Measurements from ENCODE around the gene ORM2. TPM values are rescaled to one million over a fixed set of nuclear protein-coding genes. Genes with fewer than 3 reads are reported as not detected.

ORM2 gene
- total and polyA plus RNA-seq, 2 of the 13 experiments (the other 11 are each of a cell fraction or from before 2014, with no cell fraction given) = 565 to 824 TPM

GRCh38 chr9:114299286-114300152 lies 30.1 kb upstream of the ORM2 start:
- no TSS peak for BruUV-seq (replicated peaks)
- Histone ChIP-seq H3K4me3 (replicated peaks in 1 of 3; ENCODE audit: insufficient read depth in 1 of 3, low read depth in 2 of 3, low read length in 3 of 3) (no peak overlapping the region), H3K36me3 (replicated peaks in 1 of 2; ENCODE audit: control insufficient read depth in 1 of 2, insufficient read depth in 2 of 2, low read length in 2 of 2) (peaks cover 28 to 89% of the 10 kb centered on the region in 2 experiments), H3K4me2 (ENCODE audit: low read depth, low read length) (no peak overlapping the region), H3K9ac (ENCODE audit: insufficient read depth, low read depth, low read length) (no peak overlapping the region), H4K20me1 (ENCODE audit: insufficient read depth, low read length) (no peaks in the 10 kb centered on the region), H3K4me1 (ENCODE audit: insufficient read depth, low read length) (0 out of 2 replicates have a peak, but pooled peaks cover under 1% of the 10 kb centered on the region), H2AFZ (ENCODE audit: low read length) (no peak overlapping the region), H3K9me3 (ENCODE audit: low read length) (peaks cover 6% of the 10 kb centered on the region), H3K27me3 (ENCODE audit: control insufficient read depth in 1 of 2, insufficient read depth in 2 of 2, low read length in 2 of 2) (no peaks in the 10 kb centered on the region), H3K79me2 (ENCODE audit: insufficient read depth, low read length) (no peaks in the 10 kb centered on the region), H3K27ac (ENCODE audit: extremely low read length, insufficient read depth, low read length) (no peak overlapping the region)
- TF ChIP-seq CERS6 (CRISPR knock-in tag; IDR thresholded peaks at IDR 0.05) (no peak), ZNF768 (CRISPR knock-in tag; IDR thresholded peaks at IDR 0.05) (peak; percentile 26; the same call in 1 of the 2 replicates)
- FAIRE-seq = no peak
- 94% methylated on average over 12 of the region's 15 CpGs for WGBS (ENCODE audit: low lambda C conversion rate)
- ChIA-PET POLR2A (no interaction called here), CTCF (ENCODE audit: low intra/inter-chr PET ratio, low total read pairs) (no interaction called here)
- no peak for DNase-seq (ENCODE audit: low spot score)
- ATAC-seq = no peak
- intact Hi-C loops (cut with micrococcal nuclease; ENCODE audit: unreplicated experiment) (no loop called here), in situ Hi-C loops (cut with HindIII; ENCODE audit: extremely low pct_ligation_motif_present, low pct_unique_long_range_greater_than_20kb) (no loop called here)

- Histone ChIP-seq H3K36me3 (replicated peaks in 1 of 2; ENCODE audit: control insufficient read depth in 1 of 2, insufficient read depth in 2 of 2, low read length in 2 of 2) (peaks cover 31 to 87% of the 10 kb centered on the region in 2 experiments), H3K4me2 (ENCODE audit: low read depth, low read length) (no peak overlapping the region), H3K9me3 (ENCODE audit: low read length) (no peaks in the 10 kb centered on the region), H3K79me2 (ENCODE audit: insufficient read depth, low read length) (no peaks in the 10 kb centered on the region), H3K27ac (ENCODE audit: extremely low read length, insufficient read depth, low read length) (no peak overlapping the region), H4K20me1 (ENCODE audit: insufficient read depth, low read length) (no peaks in the 10 kb centered on the region), H3K4me3 (replicated peaks in 1 of 3; ENCODE audit: insufficient read depth in 1 of 3, low read depth in 2 of 3, low read length in 3 of 3) (no peak overlapping the region), H3K9ac (ENCODE audit: insufficient read depth, low read depth, low read length) (no peak overlapping the region), H2AFZ (ENCODE audit: low read length) (no peak overlapping the region), H3K4me1 (ENCODE audit: insufficient read depth, low read length) (peaks cover 8% of the 10 kb centered on the region), H3K27me3 (ENCODE audit: control insufficient read depth in 1 of 2, insufficient read depth in 2 of 2, low read length in 2 of 2) (no peaks in the 10 kb centered on the region)
- ATAC-seq (no peak), DNase-seq (ENCODE audit: low spot score) (no peak), FAIRE-seq (no peak)
- CTCF ChIA-PET (ENCODE audit: low intra/inter-chr PET ratio, low total read pairs) = no interaction called here
- no TSS peak for BruUV-seq (replicated peaks)
- 93% methylated on average over 3 of the region's 4 CpGs for WGBS (ENCODE audit: low lambda C conversion rate)
- in situ Hi-C loops (cut with HindIII; ENCODE audit: extremely low pct_ligation_motif_present, low pct_unique_long_range_greater_than_20kb) (no loop called here), intact Hi-C loops (cut with micrococcal nuclease; ENCODE audit: unreplicated experiment) (no loop called here)
- POLR2A ChIA-PET = no interaction called here
- TF ChIP-seq ZNF841 (CRISPR knock-in tag; IDR thresholded peaks at IDR 0.05; ENCODE audit: borderline replicate concordance) (no peak), ZNF484 (CRISPR knock-in tag; IDR thresholded peaks at IDR 0.05; ENCODE audit: borderline replicate concordance, low read depth) (no peak), TMF1 (CRISPR knock-in tag; IDR thresholded peaks at IDR 0.05; ENCODE audit: low read depth) (no peak), NFYB (CRISPR knock-in tag; IDR thresholded peaks at IDR 0.05) (no peak), HNRNPL (IDR thresholded peaks at IDR 0.05; ENCODE audit: low read depth, low read length) (no peak), ZNF660 (CRISPR knock-in tag; IDR thresholded peaks at IDR 0.05; ENCODE audit: borderline replicate concordance, low read depth) (no peak), ZSCAN25 (CRISPR knock-in tag; IDR thresholded peaks at IDR 0.05) (no peak), ZNF577 (CRISPR knock-in tag; IDR thresholded peaks at IDR 0.05; ENCODE audit: borderline replicate concordance, low read depth) (no peak)
Observed at GRCh38 chr9:114300153-114300845, 29.4 kb upstream of the ORM2 start.

Measured in HepG2 (cell line).